KMS-11 (cell line): ENCODE results near the gene CSDE1.

Experiments
- H2AFZ ChIP-seq: fragments of 200-600 bp; sonication (generic); 2 replicates; pipeline ENCODE4 v1.6.1; 2016; ENCODE audit warnings: antibody characterized with exemption, mixed run types, low read depth
- H3K27ac ChIP-seq: fragments of 200-600 bp; sonication (generic); 2 replicates; pipeline ENCODE4 v1.6.1; 2016; ENCODE audit warnings: mild to moderate bottlenecking, mixed run types
- H3K27me3 ChIP-seq: fragments of 200-600 bp; sonication (generic); 2 replicates; pipeline ENCODE4 v1.6.1; 2017; ENCODE audit warnings: mild to moderate bottlenecking, low read depth, mixed run types, moderate library complexity; ENCODE audit not compliant: insufficient read depth
- H3K36me3 ChIP-seq: fragments of 200-600 bp; sonication (generic); 2 replicates; pipeline ENCODE4 v1.6.1; 2017; ENCODE audit warnings: mild to moderate bottlenecking, mixed run types; ENCODE audit not compliant: insufficient read depth
- H3K4me1 ChIP-seq: fragments of 200-600 bp; sonication (generic); 2 replicates; pipeline ENCODE4 v1.6.1; 2016; ENCODE audit warnings: mild to moderate bottlenecking, low read depth, mixed run types; ENCODE audit not compliant: poor library complexity, severe bottlenecking
- H3K4me2 ChIP-seq: fragments of 200-600 bp; sonication (generic); 2 replicates; pipeline ENCODE4 v1.7.0; 2016; ENCODE audit warnings: mild to moderate bottlenecking, mixed run types
- H3K4me3 ChIP-seq: fragments of 200-600 bp; sonication (generic); IDR thresholded peaks from 2 replicates; pipeline ENCODE4 v1.6.1; 2017; ENCODE audit warnings: low read depth, low read length, mixed read lengths; ENCODE audit not compliant: insufficient read depth
- H3K79me2 ChIP-seq: fragments of 200-600 bp; sonication (generic); 2 replicates; pipeline ENCODE4 v1.6.1; 2016; ENCODE audit warnings: low read depth, mixed run types; ENCODE audit not compliant: insufficient read depth
- H3K9ac ChIP-seq: fragments of 200-600 bp; sonication (generic); 2 replicates; pipeline ENCODE4 v1.6.1; 2016; ENCODE audit warnings: mild to moderate bottlenecking, mixed run types
- H4K20me1 ChIP-seq: fragments of 200-600 bp; sonication (generic); 2 replicates; pipeline ENCODE4 v1.6.1; 2016; ENCODE audit warnings: mild to moderate bottlenecking, mixed run types; ENCODE audit not compliant: insufficient read depth
- TF ChIP-seq, protein P1 (sequence below): fragments of 200-600 bp; sonication (generic); conservative IDR thresholded peaks from 2 replicates; pipeline ENCODE4 v1.6.1; 2017; ENCODE audit warnings: low read depth, mild to moderate bottlenecking, antibody characterized with exemption, low read length, moderate library complexity, mixed read lengths

Gene CSDE1

DNA sequence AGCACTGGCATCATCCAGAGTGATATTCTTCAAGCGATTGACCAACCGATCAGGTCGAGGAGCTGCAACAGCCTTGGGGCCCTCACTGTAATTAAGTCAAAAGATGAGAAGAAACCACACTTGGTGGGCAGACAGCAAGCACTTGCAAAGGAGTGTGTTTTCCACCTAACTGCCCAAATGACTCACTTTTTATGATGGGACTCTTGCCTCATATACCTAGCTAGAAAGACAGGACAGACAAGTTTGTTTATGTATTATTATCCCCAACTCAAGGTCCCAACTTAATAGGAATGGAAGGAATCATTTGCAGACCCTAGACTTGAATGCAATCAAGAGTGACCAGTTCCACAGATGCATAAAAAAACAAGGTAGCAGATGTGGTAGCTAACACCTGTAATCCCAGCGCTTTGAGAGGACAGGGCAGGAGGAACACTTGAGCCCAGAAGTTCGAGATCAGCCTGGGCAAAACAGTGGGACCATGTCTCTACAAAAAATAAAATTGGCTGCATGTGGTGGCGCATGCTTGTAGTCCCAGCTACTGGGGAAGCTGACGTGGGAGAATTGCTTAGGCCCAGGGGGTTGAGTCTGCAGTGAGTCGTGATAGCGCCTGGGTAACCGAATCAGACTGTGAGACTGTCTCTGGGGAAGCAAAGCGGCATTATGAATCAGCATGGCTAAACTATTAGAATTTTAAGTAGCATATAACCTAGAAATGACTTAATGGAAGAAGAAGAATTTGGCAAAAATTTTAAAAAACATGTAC lies 38.9 kb downstream of the CSDE1 start:
- Histone ChIP-seq H3K4me3 (no peak overlapping the region), H2AFZ (no peak overlapping the region), H3K27ac (no peak overlapping the region), H3K79me2 (peaks cover 21% of the 10 kb centered on the region), H3K9ac (no peak overlapping the region), H4K20me1 (no peaks in the 10 kb centered on the region), H3K4me1 (peaks cover 34% of the 10 kb centered on the region), H3K4me2 (no peak overlapping the region), H3K27me3 (no peaks in the 10 kb centered on the region), H3K36me3 (no peaks in the 10 kb centered on the region)
- TF ChIP-seq, protein P1, sequence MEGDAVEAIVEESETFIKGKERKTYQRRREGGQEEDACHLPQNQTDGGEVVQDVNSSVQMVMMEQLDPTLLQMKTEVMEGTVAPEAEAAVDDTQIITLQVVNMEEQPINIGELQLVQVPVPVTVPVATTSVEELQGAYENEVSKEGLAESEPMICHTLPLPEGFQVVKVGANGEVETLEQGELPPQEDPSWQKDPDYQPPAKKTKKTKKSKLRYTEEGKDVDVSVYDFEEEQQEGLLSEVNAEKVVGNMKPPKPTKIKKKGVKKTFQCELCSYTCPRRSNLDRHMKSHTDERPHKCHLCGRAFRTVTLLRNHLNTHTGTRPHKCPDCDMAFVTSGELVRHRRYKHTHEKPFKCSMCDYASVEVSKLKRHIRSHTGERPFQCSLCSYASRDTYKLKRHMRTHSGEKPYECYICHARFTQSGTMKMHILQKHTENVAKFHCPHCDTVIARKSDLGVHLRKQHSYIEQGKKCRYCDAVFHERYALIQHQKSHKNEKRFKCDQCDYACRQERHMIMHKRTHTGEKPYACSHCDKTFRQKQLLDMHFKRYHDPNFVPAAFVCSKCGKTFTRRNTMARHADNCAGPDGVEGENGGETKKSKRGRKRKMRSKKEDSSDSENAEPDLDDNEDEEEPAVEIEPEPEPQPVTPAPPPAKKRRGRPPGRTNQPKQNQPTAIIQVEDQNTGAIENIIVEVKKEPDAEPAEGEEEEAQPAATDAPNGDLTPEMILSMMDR = no peak

DNA sequence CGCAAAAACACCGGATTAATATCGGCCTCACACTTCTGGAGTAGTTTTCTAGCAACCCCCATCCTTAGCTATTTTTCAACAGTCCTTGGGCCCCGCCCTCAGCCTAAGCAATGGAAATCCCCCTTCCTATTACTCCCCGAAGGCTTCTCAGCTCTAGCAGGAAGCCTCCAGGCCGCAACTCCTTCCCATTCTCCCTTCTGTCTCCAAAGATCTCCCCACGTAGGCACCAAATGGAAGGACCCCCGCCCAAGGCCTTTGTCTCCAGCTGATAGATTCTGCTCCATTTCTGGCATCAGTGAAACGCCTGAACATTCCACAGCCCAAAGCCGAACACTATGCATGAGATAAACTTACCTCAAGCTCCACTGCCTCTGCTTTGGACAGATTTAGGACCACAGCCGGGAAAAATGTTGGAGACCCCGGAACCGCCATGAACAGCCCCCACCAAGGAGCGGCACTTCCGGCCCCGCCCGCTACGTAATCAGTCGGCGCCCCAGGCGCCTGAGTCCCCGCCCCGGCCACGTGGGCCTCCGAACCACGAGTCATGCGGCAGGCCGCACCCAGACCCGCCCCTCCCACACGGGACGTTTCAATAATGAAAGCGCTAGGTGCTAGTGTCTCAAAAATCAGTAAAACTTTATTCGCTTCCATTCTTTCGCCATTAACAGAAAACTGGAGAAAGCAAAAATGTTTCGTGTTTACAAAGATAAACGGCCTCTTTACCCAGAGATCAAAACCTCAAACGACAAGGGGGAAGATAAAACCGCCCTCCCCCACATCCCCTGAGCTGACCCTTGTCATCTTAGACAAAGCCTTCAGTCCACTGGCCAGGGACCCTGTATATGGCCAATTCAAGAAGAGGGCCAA lies 41.2 kb downstream of the CSDE1 start, which contains the start of gene NRAS:
NRAS (minus strand) TSS at position 468 of the 867 bp plus-strand sequence. CDS start 611 bp downstream, outside the sequence.
- Histone ChIP-seq H3K36me3 (no peaks in the 10 kb centered on the region), H2AFZ (peak within 1 kb of the TSS; percentile 42; the same call in 1 of the 2 replicates)
- TF ChIP-seq, protein P1 = no peak

DNA sequence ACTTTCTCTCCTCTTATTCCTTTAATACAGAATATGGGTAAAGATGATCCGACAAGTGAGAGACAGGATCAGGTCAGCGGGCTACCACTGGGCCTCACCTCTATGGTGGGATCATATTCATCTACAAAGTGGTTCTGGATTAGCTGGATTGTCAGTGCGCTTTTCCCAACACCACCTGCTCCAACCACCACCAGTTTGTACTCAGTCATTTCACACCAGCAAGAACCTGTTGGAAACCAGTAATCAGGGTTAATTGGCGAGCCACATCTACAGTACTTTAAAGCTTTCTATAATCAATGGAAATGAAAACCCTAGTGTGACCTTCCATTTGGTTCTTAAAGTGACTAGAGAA lies 41.9 kb downstream of the CSDE1 start:
- TF ChIP-seq, protein P1 = no peak
- Histone ChIP-seq H3K27ac (peak overlapping the region; percentile 96), H3K79me2 (peaks cover 21% of the 10 kb centered on the region), H3K4me2 (peak overlapping the region; percentile 76), H3K9ac (peak overlapping the region; percentile 96), H3K4me3 (no peak overlapping the region), H3K4me1 (peaks cover 59% of the 10 kb centered on the region), H3K27me3 (no peaks in the 10 kb centered on the region), H3K36me3 (no peaks in the 10 kb centered on the region), H4K20me1 (no peaks in the 10 kb centered on the region), H2AFZ (0 out of 2 replicates have a peak overlapping the region, but pooled peaks have one; percentile 42)

More for the DNA sequence above, 41.2 kb downstream of the CSDE1 start, which contains the start of gene NRAS:
- Histone ChIP-seq H3K4me3 (no peak within 1 kb of the TSS), H3K4me1 (peaks cover 55% of the 10 kb centered on the region), H3K79me2 (peaks cover 21% of the 10 kb centered on the region), H3K27ac (peak within 1 kb of the TSS; percentile 96), H3K9ac (peak within 1 kb of the TSS; percentile 96), H3K4me2 (peak within 1 kb of the TSS; percentile 76), H4K20me1 (no peaks in the 10 kb centered on the region), H3K27me3 (no peaks in the 10 kb centered on the region)

DNA sequence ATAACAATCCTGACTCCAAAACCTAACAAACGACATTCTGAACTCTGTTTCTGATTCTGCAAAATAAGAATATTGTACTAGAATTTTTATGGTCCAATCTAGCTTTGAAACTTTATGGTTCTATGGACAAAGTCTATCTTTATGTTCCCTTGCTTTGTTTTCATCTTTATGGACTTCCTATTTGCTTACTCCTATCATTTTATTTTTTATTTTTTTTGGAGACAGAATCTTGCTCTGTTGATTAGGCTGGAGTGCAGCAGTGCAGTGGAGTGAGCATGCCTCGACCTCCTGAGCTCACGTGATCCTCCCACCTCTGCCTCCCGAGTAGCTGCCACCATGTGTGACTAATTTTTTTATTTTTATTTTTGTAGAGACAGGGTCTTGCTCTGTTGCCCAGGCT lies 44.8 kb downstream of the CSDE1 start:
- Histone ChIP-seq H3K9ac (no peak overlapping the region), H4K20me1 (no peaks in the 10 kb centered on the region), H3K4me1 (peaks cover 81% of the 10 kb centered on the region), H3K79me2 (peaks cover 21% of the 10 kb centered on the region), H3K27me3 (no peaks in the 10 kb centered on the region), H3K4me3 (no peak overlapping the region), H3K27ac (no peak overlapping the region), H2AFZ (no peak overlapping the region), H3K36me3 (no peaks in the 10 kb centered on the region), H3K4me2 (no peak overlapping the region)
- TF ChIP-seq, protein P1 = no peak
